Mucosa of descending colon (tissue), 3 donors: ENCODE measurements around the gene PTGS2. TPM values are rescaled to one million over a fixed set of nuclear protein-coding genes. Genes with fewer than 3 reads are reported as not detected.

Source experiments
- ATAC-seq: fragments of 200-7000 bp; cut with Tn5 transposase; one replicate; pipeline ENCODE4 v1.9.1; 2020; ENCODE audit warnings: mild to moderate bottlenecking, moderate library complexity
- DNase-seq, 3 donors: peaks; one replicate each; pipeline ENCODE4 v3.0.0-alpha.2; 2020
- H3K36me3 ChIP-seq: fragments of 200-600 bp; one replicate; pipeline ENCODE4 v1.8.0; 2021; ENCODE audit warnings: low read depth, mild to moderate bottlenecking
- H3K4me1 ChIP-seq: fragments of 200-600 bp; one replicate; pipeline ENCODE4 v1.8.0; 2021; ENCODE audit warnings: low read depth, mild to moderate bottlenecking
- H3K4me3 ChIP-seq: fragments of 200-600 bp; one replicate; pipeline ENCODE4 v1.8.0; 2021; ENCODE audit warnings: mild to moderate bottlenecking
- H3K9me3 ChIP-seq: fragments of 200-600 bp; one replicate; pipeline ENCODE4 v1.8.0; 2021; ENCODE audit warnings: mild to moderate bottlenecking
- intact Hi-C, 2 donors: fragments of 100-400 bp; cut with DNase I in 1 of 2; cut with micrococcal nuclease in 1 of 2; formaldehyde crosslinking; loops; one replicate each; pipeline versions ENCODE4 v1.11.0 to v1.11.1; 2022; cut with DNase I, micrococcal nuclease
- total RNA-seq, 3 donors: library from RNA; stranded (reverse); fragmentation: NEBNext Ultra II Directional in 2 of 3; extraction: Animal tissue kit (Norgen Biotek cat#: 25700) in 2 of 3; gene quantifications; one replicate each; pipeline versions ENCODE4 v1.2.1 to v1.2.4, GENCODE V29; 2021 to 2023
- TF ChIP-seq, protein P1 (sequence below): fragments of 200-600 bp; IDR thresholded peaks from one replicate; pipeline ENCODE4 v1.8.0; 2022; ENCODE audit warnings: antibody characterized with exemption, mild to moderate bottlenecking
- donor health status: DM: no; HTN: no; CAD: no; lungs with moderate emphysema.
- donor health status: DM: no; HTN: no; CAD: no.
- donor health status: DM: no; HTN: yes; CAD: no.

PTGS2 gene
- total RNA-seq, 3 donors from 2014 or later = 0.75 to 36.6 (median 8.4) TPM

DNA sequence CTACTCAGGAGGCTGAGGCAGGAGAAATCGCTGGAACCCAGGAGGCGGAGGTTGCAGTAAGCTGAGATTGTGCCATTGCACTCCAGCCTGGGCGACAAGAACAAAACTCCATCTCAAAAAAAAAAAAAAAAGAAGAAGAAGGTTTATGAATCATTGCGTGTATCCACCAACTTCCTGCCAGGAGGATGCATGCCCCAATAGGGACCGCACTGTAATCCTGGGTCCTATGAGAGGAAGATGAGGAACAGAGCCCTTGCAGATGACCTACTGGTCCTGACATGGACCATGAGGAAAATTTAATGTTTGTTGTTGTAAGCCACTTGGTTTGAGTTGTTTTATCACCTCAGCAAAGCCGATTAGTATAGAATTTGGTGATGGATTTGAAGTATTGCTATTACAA is 56.7 kb downstream of the PTGS2 start:
- DNase-seq (no peak), ATAC-seq (peak; percentile 16)
- intact Hi-C loops = no loop called here
- Histone ChIP-seq H3K36me3 (no peaks in the 10 kb centered on the region), H3K4me3 (no peak overlapping the region), H3K9me3 (no peaks in the 10 kb centered on the region), H3K4me1 (no peaks in the 10 kb centered on the region)
- TF ChIP-seq, protein P1, sequence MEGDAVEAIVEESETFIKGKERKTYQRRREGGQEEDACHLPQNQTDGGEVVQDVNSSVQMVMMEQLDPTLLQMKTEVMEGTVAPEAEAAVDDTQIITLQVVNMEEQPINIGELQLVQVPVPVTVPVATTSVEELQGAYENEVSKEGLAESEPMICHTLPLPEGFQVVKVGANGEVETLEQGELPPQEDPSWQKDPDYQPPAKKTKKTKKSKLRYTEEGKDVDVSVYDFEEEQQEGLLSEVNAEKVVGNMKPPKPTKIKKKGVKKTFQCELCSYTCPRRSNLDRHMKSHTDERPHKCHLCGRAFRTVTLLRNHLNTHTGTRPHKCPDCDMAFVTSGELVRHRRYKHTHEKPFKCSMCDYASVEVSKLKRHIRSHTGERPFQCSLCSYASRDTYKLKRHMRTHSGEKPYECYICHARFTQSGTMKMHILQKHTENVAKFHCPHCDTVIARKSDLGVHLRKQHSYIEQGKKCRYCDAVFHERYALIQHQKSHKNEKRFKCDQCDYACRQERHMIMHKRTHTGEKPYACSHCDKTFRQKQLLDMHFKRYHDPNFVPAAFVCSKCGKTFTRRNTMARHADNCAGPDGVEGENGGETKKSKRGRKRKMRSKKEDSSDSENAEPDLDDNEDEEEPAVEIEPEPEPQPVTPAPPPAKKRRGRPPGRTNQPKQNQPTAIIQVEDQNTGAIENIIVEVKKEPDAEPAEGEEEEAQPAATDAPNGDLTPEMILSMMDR = no peak

Other genes with a start within 250 kb of the PTGS2 start
- gene PDC, start 219.3 kb downstream of the PTGS2 start, total RNA-seq = not detected
- gene PLA2G4A, start 148.5 kb upstream of the PTGS2 start, total RNA-seq = 10 to 100 TPM in 1 of 3 donors, 1 to 10 TPM in 2; 5.3 to 26.8 (median 6.9) TPM